ENCODE data around the gene GSC.
"Not testable (repeated sequence)": the region's sequence is repeated elsewhere in the genome, so short reads cannot be mapped to it uniquely, and the experiment has no call there.

Gene GSC

DNA sequence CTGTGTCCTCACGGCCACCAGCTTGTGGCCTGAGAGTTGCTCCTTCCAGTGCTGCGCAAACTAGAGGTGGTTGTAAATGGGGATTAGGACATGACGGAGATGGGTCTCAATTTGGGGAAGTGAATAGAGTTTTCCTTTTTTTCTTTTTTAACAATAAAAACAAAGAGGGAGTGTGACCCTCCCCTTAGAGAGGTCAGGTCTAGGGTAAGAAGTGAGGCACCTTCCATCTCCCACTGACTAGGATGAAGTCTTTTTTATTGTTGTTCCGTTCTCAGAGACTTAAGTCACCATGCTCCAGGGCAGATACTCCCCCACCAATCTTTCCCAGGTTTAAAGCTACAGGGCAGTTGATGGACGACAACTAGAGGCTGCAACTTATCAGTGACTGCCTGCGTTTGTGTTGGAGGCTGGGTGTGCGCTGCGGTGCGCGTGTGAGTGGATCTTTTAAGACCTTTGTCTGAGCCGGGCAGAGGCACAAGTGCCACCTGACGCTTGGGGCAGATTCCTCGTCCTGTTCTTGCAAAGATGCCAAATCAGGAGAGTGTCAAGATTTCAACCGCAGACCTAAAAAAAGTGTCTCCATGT, 2.1 kb upstream of the GSC start:
- no peak for DNase-seq

DNA sequence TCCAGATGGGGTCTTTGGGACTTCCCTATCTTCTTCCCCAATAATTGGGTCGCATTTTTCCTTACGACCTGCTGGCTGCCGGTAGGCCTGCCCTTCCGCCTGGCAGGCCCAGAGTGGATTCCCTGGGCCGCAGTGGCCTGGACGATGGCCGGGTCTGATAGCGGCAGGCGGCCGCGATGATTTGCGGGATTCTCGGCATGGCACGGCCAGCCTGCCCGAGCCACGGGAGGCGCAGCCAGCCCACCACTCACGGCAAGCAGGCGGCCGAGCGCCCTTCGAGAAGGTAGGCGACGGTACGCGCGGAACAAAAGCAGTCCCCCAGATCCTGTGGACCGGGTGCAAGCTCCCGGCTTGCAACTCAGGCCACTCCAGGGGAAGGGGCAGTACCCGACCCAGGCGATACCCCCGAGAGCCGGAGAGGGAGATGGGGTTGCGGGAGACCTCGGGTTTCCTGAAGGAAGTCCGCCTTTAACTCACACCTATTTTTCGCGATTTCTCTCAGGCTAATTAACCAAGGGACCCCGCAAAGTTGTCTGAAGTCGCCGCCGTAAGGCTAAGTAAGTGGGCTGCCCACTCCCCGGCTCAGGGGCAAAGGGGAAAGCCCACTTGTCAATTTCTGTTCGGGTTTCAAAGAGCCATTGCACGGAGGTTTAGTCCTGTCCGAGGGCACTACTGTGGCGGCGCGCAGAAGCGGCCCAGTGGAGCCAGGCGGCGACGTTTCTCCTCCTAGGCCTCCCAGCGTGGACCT, 1.4 kb upstream of the GSC start:
- no peak for DNase-seq

DNA sequence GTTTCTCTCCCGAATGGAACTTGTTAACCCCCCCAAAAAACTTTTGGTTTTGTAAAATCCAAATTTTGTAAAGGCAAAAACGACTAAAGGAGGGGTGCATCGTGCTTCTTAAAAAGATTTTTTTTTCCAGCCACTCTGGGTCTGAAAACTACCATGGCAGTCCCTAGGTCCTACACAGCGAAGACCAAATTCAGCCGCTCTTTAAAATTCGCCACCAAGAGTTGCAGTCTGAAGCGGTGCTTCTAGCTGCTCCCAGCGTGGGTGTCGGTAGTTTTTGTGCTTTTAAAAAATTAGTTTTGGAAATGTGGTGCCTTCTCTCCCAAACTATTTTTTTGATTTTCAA, 873 bp upstream of the GSC start:
- DNase-seq: no peak

- DNase-seq: no peak
Observed at GRCh38 chr14:94770251-94770749, 387 bp upstream of the GSC start.

GRCh38 chr14:94768521-94769390, 1.2 kb downstream of the GSC start:
- peak in 1 of 2 donors; percentile 8 for DNase-seq

DNA sequence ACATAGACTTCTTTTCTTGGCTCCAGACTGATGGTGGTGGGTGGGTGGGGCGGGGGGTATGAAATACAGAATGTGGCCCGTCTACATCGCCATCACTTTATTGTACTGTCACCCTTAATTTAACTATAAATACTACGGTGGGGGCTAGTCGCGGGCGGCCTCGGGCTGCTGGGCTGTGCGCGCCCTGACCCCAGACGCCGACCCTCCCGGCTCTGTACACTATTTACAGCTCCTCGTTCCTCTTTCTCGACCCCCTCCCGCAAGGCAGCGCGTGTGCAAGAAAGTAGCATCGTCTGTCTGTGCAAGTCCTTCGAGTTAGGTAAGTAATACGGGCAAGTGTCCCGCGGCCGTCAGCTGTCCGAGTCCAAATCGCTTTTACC, 1.8 kb downstream of the GSC start:
- DNase-seq: no peak

- no peak for DNase-seq
Observed at GRCh38 chr14:94767321-94767878, 2.5 kb downstream of the GSC start.

GRCh38 chr14:94764573-94764972, 5.3 kb downstream of the GSC start:
- DNase-seq: no peak

DNA sequence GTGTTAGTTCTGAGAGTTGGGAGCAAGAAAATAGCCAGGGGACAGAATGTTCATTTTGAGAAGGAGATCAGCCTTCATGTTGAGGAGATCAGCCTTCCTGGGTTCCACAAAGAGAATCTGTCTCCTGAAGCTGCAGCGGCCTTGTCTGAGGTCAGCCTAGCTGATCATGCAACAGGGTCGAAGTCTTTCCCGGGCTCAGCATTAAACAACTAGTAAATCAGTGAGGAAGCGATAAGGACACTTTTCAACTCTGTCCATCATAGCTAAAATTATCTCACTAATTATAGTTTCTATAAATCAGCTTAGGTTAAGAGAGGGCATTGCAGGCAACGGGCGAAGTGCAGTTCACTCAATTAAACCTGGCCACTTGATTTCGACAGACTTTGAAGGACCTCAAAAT, 7.5 kb downstream of the GSC start:
- no peak for DNase-seq

DNA sequence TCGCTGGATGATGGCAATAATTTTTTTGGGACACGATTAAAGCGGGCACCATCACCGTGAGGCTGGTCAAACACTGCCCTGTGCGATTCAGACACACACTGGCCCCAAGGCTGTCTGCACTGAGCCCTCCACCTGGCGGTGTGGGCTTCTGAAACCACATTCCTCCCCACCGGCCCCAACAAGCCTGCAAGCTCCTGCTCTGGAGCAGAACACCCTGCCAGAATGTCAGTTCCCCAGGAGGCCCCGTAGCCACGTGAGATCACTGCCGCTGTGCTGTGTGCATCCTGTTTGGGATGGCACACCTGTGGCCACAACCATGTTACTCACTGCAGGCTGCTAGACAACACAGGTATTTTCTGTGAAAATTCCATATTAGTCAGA, 7.9 kb downstream of the GSC start:
- no peak for DNase-seq

DNA sequence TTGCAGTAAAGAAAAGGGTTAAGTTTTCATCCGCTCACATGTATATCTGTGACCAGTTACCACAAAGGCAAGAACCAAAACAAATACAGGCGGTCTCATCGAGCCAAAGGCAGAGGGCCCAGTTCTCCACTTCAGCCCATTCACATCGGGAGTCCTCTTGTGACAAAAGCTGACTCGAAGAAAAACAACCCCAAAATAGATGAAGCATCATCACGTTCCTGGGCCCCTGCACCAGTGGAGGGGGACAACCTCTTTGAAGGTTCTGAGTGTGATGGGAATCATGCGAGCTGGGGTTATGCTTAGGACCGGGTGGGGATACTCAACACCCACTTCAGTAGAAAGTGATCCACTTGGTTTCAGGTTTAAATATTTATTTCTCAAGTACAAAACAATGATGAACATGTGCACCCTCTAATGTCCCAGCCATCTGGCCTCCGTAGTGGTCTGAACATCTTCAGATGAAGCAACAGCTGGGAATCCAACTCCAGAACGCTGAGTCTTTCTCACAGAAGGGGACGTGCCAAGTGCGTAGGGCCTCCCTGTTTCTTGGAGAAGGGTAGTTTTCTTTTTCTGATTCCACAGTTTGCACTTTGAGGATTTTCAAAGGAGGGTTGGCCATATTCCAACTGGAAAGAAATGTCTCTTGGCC, 8.4 kb downstream of the GSC start:
- no peak for DNase-seq

DNA sequence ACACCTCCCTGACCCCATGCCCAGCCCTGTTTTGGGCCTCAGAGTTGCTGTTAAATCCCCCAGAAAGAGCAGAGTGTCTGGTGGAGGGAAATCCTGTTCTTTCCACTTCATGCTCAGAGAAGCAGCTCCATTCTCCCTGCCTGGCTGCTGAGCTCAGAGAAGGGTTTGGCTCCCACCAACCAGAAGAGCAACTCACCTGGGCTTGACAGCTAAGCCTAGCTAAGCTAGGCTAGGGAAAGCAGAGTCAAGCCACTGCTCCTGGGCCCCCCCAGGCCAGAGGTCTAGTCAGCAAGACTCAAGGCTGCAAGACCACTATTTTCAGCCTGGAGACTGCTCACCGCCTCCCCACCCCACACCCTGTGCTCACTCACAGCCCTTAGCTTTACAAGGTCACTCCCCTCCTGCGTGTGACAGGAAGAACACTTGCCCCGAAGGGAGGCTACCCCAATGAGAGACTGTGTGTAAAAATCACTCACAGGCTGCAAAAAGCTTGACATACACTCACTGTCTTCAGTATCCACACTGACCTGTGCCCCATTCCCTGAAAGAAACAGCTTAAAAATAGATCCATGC, 13.5 kb downstream of the GSC start:
- DNase-seq: no peak

DNA sequence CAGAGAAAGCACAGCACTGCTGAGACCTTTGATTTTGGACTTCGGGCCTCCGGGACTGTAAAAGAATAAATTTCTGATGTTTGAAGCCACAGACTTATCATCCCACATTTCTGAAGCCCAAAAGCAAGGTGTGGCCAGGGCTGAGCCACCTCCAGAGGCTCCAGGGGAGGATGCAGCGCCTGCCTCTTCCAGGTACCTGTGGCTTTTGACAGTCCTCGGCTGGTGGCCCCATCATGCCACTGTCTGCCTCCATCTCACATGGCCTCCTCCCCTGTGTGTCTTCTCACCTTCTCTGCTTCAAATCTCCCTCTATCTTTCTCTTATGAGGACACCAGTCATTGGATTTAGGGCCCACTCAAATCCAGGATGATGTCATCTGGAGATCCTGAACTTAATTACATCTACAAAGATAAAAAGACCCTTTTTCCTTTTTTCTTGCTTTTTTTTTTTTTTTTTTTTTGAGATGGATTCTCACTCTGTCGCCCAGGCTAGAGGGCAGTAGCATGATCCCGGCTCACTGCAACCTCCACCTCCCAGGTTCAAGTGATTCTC, 15.4 kb downstream of the GSC start:
- DNase-seq: no peak

DNA sequence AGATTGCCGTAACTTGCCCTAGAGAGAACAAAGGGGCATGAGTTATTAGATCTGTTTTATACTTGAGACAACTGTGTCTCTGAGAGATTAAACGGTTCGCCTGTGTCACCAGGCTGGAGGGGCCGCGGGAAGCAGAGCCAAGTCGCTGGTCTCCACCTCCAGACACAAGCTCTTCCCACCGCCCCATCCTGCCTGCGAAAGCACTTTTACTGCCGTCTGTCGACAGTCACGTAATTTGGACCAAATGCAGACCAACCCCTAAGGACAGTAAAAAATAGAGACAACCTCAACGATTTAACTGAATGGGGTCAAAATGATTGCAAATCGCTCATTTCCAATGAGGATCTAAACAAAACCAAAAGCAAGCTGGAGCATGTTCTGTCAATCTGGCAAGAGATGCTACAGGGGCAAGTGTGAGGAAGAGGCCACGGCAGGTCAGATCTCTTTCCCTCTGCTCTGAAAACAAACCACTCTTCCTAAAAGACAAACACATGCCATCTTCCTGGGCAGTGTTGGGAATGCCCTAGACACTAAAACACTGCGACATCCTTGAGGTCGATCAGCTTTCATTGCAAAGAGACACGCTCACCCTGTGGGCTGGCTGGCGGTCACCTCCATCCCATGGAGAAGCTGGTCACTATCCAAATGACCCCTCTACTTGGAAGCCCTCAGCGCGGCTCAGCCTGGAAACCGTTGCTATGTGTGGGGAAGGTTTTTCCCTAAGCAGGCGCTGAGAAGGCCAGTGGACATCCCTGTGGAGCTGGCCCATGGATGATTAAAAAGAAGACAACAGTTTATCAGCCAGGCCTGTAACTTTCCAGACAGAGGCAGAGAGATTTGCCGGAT, 17.1 kb downstream of the GSC start:
- DNase-seq: no peak

DNA sequence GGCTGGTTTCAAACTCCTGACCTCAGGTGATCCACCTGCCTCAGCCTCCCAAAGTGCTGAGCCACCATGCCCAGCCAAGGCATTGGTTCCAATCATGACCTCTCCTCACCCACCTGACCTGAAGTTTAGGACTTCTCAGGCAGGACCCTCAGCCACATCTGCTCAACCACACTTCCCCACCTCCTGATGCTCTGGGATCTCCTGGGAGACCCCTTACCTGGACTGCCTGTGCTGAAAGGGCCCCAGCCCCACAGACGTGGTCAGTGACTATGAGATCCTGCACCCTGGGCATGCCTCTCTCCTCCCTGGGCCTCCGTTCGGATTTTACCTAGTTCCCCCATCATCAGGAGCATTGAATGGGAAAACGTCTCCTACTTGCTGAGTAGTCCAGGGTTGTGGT, 18.0 kb downstream of the GSC start:
- no peak for DNase-seq

GRCh38 chr14:94751321-94751720, 18.6 kb downstream of the GSC start:
- DNase-seq: no peak

- no peak for DNase-seq
Observed at GRCh38 chr14:94750371-94750770, 19.5 kb downstream of the GSC start.

DNA sequence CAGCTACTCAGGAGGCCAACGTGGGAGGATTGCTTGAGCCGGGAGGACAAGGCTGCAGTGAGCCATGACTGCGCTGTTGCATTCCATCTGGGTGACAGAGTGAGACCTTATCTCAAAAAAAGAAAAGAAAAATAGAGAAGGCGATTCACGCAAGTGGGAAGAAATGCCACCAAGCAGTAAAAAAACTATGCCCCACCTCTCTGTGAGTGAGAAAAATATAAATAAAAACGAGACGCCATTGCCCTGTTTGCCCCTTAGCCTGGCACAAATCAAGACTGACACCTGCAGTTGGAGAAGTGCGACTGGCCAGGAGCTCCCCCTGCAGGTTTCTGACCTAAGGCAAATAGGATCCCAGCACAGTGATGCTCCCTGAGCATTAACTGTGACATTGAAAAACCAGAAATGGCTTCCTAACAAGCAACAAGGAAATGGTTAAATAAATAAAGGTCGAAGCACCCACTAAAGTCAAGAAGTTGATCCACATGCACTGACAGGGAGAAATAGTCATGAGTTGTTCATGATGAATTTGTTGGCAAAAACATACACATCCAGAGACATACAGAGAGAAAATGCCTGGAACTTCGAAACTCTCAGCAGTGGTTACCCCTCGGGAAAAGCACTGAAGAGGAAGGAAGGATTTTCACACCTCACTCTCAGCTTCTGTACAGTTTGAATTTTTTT, 21.1 kb downstream of the GSC start:
- DNase-seq: no peak

DNA sequence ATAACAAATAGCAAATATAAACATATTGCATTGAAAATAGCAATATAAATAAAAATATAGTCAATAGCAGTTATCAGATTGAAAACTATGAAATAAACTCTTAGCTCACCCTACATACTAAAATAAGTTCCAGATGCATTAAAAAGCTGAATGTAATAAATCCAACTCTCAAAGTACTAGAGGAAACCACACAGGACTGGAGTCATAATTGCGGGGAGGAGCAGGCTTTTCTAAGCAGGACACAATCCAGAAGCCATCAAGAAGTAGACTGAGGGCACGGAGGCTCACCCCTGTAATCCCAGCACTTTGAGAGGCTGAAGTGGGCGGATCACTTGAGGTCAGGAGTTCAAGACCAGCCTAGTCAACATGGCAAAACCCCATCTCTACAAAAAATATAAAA, 22.2 kb downstream of the GSC start:
- DNase-seq: no peak

DNA sequence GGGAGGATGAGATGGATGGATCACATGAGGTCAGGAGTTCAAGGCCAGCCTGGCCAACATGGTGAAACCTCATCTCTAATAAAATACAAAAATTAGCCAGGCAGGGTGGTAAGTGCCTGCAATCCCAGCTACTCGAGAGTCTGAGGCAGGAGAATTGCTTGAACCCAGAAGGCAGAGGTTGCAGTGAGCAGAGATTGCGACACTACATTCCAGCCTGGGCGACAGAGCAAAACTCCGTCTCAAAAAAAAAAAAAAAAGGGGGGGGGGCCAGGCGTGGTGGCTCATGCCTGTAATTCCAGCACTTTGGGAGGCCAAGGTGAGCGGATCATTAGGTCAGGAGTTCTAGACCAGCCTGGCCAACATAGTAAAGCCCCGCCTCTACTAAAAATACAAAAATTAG, 22.8 kb downstream of the GSC start:
- not testable (repeated sequence) for DNase-seq

GRCh38 chr14:94746131-94746530, 23.8 kb downstream of the GSC start:
- no peak for DNase-seq

Measured in inflammatory macrophage (primary cell).